Endodermal cell (in vitro differentiated cells): ENCODE results near the gene NFATC2IP. TPM values are rescaled to one million over a fixed set of nuclear protein-coding genes. Genes with fewer than 3 reads are reported as not detected.

Experiments
- DNase-seq: peaks from one replicate; pipeline ENCODE4 v3.0.0-alpha.2; 2017
- H3K27ac ChIP-seq: 2 replicates; pipeline ENCODE4 v1.5.1; 2013; ENCODE audit warnings: mild to moderate bottlenecking, low read depth, low read length, moderate library complexity
- H3K27me3 ChIP-seq: 2 replicates; pipeline ENCODE4 v1.6.1; 2013; ENCODE audit warnings: mild to moderate bottlenecking, low read length, moderate library complexity; ENCODE audit not compliant: insufficient read depth, control insufficient read depth, poor library complexity, severe bottlenecking
- H3K36me3 ChIP-seq: 2 replicates; pipeline ENCODE4 v1.7.0; 2013; ENCODE audit warnings: mild to moderate bottlenecking, low read length, moderate library complexity; ENCODE audit not compliant: control insufficient read depth, insufficient read depth
- H3K4me1 ChIP-seq: one replicate; pipeline ENCODE4 v1.7.0; 2013; ENCODE audit warnings: low read length; ENCODE audit not compliant: control insufficient read depth, insufficient read depth
- H3K4me3 ChIP-seq: 2 replicates; pipeline ENCODE4 v1.5.1; 2013; ENCODE audit warnings: mild to moderate bottlenecking, low read length, moderate library complexity
- H3K9ac ChIP-seq: 2 replicates; pipeline ENCODE4 v1.6.1; 2013; ENCODE audit warnings: mild to moderate bottlenecking, low read length, moderate library complexity; ENCODE audit not compliant: poor library complexity, severe bottlenecking; ENCODE audit errors: extremely low read depth
- H3K9me3 ChIP-seq: 2 replicates; pipeline ENCODE4 v1.6.1; 2013; ENCODE audit warnings: mild to moderate bottlenecking, low read length, moderate library complexity; ENCODE audit not compliant: control insufficient read depth
- H3K27ac Mint-ChIP-seq: 2 replicates; pipeline ENCODE4 v1.8.0; 2020; ENCODE audit warnings: mixed read lengths
- H3K27me3 Mint-ChIP-seq: 2 replicates; pipeline ENCODE4 v1.8.0; 2021; ENCODE audit warnings: mild to moderate bottlenecking, mixed read lengths; ENCODE audit not compliant: insufficient read depth
- H3K36me3 Mint-ChIP-seq: 2 replicates; pipeline ENCODE4 v1.8.0; 2020; ENCODE audit warnings: low read depth, mixed read lengths
- H3K4me1 Mint-ChIP-seq: 2 replicates; pipeline ENCODE4 v1.8.0; 2020; ENCODE audit warnings: mixed read lengths
- H3K4me3 Mint-ChIP-seq: 2 replicates; pipeline ENCODE4 v1.8.0; 2020; ENCODE audit warnings: mild to moderate bottlenecking, moderate library complexity, mixed read lengths
- H3K9me3 Mint-ChIP-seq: 2 replicates; pipeline ENCODE4 v1.8.0; 2020; ENCODE audit warnings: mild to moderate bottlenecking, mixed read lengths
- CTCF ChIP-seq: fragments of 200-600 bp; sonication (generic); conservative IDR thresholded peaks from 2 replicates; pipeline ENCODE4 v1.5.0; 2021; ENCODE audit warnings: antibody characterized with exemption, mild to moderate bottlenecking
- WGBS, 2 experiments: methylation state at CpG; one replicate each; pipeline versions ENCODE4 v1.1.5 to v1.1.7; 2013; ENCODE audit warnings: missing lambda C conversion rate in 2 of 2, mixed read lengths in 1 of 2; ENCODE audit not compliant: insufficient coverage in 1 of 2, insufficient read length in 1 of 2; 5-methylcytosine and 5-hydroxymethylcytosine counted together
- long read RNA-seq, 4 experiments: library from polyadenylated mRNA in 2 of 4; library from RNA in 1 of 4; library from capped mRNA in 1 of 4; stranded (forward) in 3 of 4; unstranded in 1 of 4; transcript quantifications; one replicate each; pipeline ENCODE4 v2.0.0, GENCODE V29; 2020 to 2021; ENCODE audit warnings: inconsistent platforms in 1 of 4
- polyA plus RNA-seq, 2 experiments: library from polyadenylated mRNA; stranded (reverse); fragments of 50-300 nt; gene quantifications; one replicate each; pipeline ENCODE4 v1.2.3, GENCODE V29; 2013
- total RNA-seq, 2 donors: library from RNA; stranded (reverse); fragmentation: NEBNext Ultra II Directional in 1 of 2; extraction: Animal tissue kit (Norgen Biotek cat#: 25700) in 1 of 2; gene quantifications; 2 replicates in 1 of 2; 3 replicates in 1 of 2; pipeline ENCODE4 v1.2.1, GENCODE V29; 2021

NFATC2IP gene
- 10 to 100 TPM; 63.7 to 65.4 TPM for total RNA-seq
- 46.2 TPM for polyA plus RNA-seq (2013, experiment 1 of 2)
- polyA plus RNA-seq (2013, experiment 2 of 2) = 39.5 TPM
- long read RNA-seq, experiment 1, full-length matches to known transcripts = 7 of 16 reads
- long read RNA-seq, experiment 1, partial matches to known transcripts = 9 of 16 reads
- long read RNA-seq, experiment 1, other reads (novel, unspliced or antisense) = 0 of 16 reads
- long read RNA-seq, experiment 2, full-length matches to known transcripts = 34 of 50 reads
- long read RNA-seq, experiment 2, partial matches to known transcripts = 3 of 50 reads
- long read RNA-seq, experiment 2, other reads (novel, unspliced or antisense) = 13 of 50 reads
- long read RNA-seq, experiment 3, partial matches to known transcripts = 4 of 11 reads
- long read RNA-seq, experiment 3, other reads (novel, unspliced or antisense) = 7 of 11 reads
- long read RNA-seq, experiment 4, partial matches to known transcripts = 0 of 1 reads
- long read RNA-seq, experiment 4, other reads (novel, unspliced or antisense) = 1 of 1 reads

GRCh38 chr16:28950648-28951409 is at the start of gene NFATC2IP:
TSS of gene NFATC2IP (plus strand) at chr16:28950937. CDS start at chr16:28951012, 75 bp downstream.
- Mint-ChIP-seq H3K9me3 (no peaks in the 10 kb centered on the region), H3K27ac (peak within 1 kb of the TSS; percentile 91), H3K27me3 (peaks cover 8% of the 10 kb centered on the region), H3K4me3 (peak within 1 kb of the TSS; percentile 93), H3K4me1 (peaks cover 13% of the 10 kb centered on the region), H3K36me3 (peaks cover 31% of the 10 kb centered on the region)
- H3K27ac ChIP-seq = peak within 1 kb of the TSS; percentile 57
- no peaks in the 10 kb centered on the region for H3K9me3 ChIP-seq
- H3K4me1 ChIP-seq = peaks cover 3% of the 10 kb centered on the region
- peak; percentile 100 for DNase-seq
- no peaks in the 10 kb centered on the region for H3K27me3 ChIP-seq
- peak within 1 kb of the TSS; percentile 74 for H3K9ac ChIP-seq
- peaks cover 30% of the 10 kb centered on the region for H3K36me3 ChIP-seq
- no peak for TF ChIP-seq CTCF
- 0% methylated on average over 27 to 79 of the region's 79 CpGs for WGBS, 2 experiments
- H3K4me3 ChIP-seq = peak within 1 kb of the TSS; percentile 91

- no peaks in the 10 kb centered on the region for H3K4me1 Mint-ChIP-seq
These were observed 48.9 kb upstream of the NFATC2IP start for GRCh38 chr16:28901862-28902261.

More at GRCh38 chr16:28901862-28902261, 48.9 kb upstream of the NFATC2IP start:
- no peaks in the 10 kb centered on the region for H3K36me3 ChIP-seq
- DNase-seq = no peak
- no peaks in the 10 kb centered on the region for H3K27me3 ChIP-seq
- no peaks in the 10 kb centered on the region for H3K9me3 ChIP-seq
- Mint-ChIP-seq H3K4me3 (no peak overlapping the region), H3K9me3 (no peaks in the 10 kb centered on the region), H3K27ac (no peak overlapping the region), H3K27me3 (no peaks in the 10 kb centered on the region), H3K36me3 (no peaks in the 10 kb centered on the region)
- no peak overlapping the region for H3K4me3 ChIP-seq
- no peak overlapping the region for H3K9ac ChIP-seq
- no peak overlapping the region for H3K27ac ChIP-seq
- H3K4me1 ChIP-seq = no peaks in the 10 kb centered on the region
- TF ChIP-seq CTCF = no peak
- 93% methylated on average over 13 to 15 of the region's 15 CpGs for WGBS, 2 experiments
